ENCODE results near the gene SMIM11.

Gene SMIM11

DNA sequence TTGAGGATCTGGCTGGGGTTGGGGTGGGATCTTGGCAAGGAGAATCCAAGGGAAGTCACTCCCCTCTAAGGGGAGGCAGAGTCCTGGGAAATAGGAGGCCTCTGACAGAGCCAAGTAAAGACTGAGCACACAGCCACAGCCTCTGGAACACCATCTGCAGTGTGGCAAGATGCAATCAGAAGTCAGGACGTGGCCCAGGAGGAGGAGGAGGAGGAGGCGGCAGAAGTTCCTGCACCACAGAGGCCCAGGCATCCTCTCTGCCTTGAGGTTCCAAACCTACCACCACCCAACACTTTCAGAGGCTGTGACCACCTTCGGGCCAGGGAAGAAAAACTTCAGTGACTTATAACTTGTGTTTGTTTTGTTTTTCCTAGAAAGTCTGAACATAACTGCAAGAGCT lies 35.2 kb upstream of the SMIM11 start:
- Histone ChIP-seq H3K9ac (ENCODE audit: low read depth in 1 of 2, low read length in 2 of 2) (no peak overlapping the region), H3K27me3 (ENCODE audit: control insufficient read depth in 1 of 2, insufficient read depth in 2 of 2, low read length in 2 of 2) (no peaks in the 10 kb centered on the region), H3K9me3 (ENCODE audit: control insufficient read depth in 1 of 2, low read length in 2 of 2) (no peaks in the 10 kb centered on the region), H3K4me1 (ENCODE audit: control insufficient read depth in 1 of 2, insufficient read depth in 2 of 2, low read length in 2 of 2) (peaks cover 7 to 9% of the 10 kb centered on the region in 2 donors), H3K36me3 (ENCODE audit: control insufficient read depth in 1 of 2, insufficient read depth in 2 of 2, low read length in 2 of 2) (no peaks in the 10 kb centered on the region), H3K4me3 (ENCODE audit: low read depth in 1 of 2, low read length in 2 of 2) (no peak overlapping the region), H3K27ac (ENCODE audit: low read depth, low read length) (no peak overlapping the region)

- no peaks in the 10 kb centered on the region for H3K9me3 ChIP-seq (ENCODE audit: control insufficient read depth in 1 of 2, low read length in 2 of 2)
- no peak overlapping the region for H3K9ac ChIP-seq (ENCODE audit: low read depth in 1 of 2, low read length in 2 of 2)
- no peaks in the 10 kb centered on the region for H3K4me1 ChIP-seq (ENCODE audit: control insufficient read depth in 1 of 2, insufficient read depth in 2 of 2, low read length in 2 of 2)
- H3K27ac ChIP-seq (ENCODE audit: low read depth, low read length): no peak overlapping the region
- H3K4me3 ChIP-seq (ENCODE audit: low read depth in 1 of 2, low read length in 2 of 2): no peak overlapping the region
- no peaks in the 10 kb centered on the region for H3K27me3 ChIP-seq (ENCODE audit: control insufficient read depth in 1 of 2, insufficient read depth in 2 of 2, low read length in 2 of 2)
- no peaks in the 10 kb centered on the region for H3K36me3 ChIP-seq (ENCODE audit: control insufficient read depth in 1 of 2, insufficient read depth in 2 of 2, low read length in 2 of 2)
Observed at GRCh38 chr21:34342476-34342875, 32.8 kb upstream of the SMIM11 start.

GRCh38 chr21:34343347-34343746 lies 32.0 kb upstream of the SMIM11 start:
- H3K9me3 ChIP-seq (ENCODE audit: control insufficient read depth in 1 of 2, low read length in 2 of 2): no peaks in the 10 kb centered on the region
- no peak overlapping the region for H3K27ac ChIP-seq (ENCODE audit: low read depth, low read length)
- no peaks in the 10 kb centered on the region for H3K27me3 ChIP-seq (ENCODE audit: control insufficient read depth in 1 of 2, insufficient read depth in 2 of 2, low read length in 2 of 2)
- no peaks in the 10 kb centered on the region for H3K36me3 ChIP-seq (ENCODE audit: control insufficient read depth in 1 of 2, insufficient read depth in 2 of 2, low read length in 2 of 2)
- no peak overlapping the region for H3K4me3 ChIP-seq (ENCODE audit: low read depth in 1 of 2, low read length in 2 of 2)
- no peak overlapping the region for H3K9ac ChIP-seq (ENCODE audit: low read depth in 1 of 2, low read length in 2 of 2)
- H3K4me1 ChIP-seq (ENCODE audit: control insufficient read depth in 1 of 2, insufficient read depth in 2 of 2, low read length in 2 of 2): no peaks in the 10 kb centered on the region

DNA sequence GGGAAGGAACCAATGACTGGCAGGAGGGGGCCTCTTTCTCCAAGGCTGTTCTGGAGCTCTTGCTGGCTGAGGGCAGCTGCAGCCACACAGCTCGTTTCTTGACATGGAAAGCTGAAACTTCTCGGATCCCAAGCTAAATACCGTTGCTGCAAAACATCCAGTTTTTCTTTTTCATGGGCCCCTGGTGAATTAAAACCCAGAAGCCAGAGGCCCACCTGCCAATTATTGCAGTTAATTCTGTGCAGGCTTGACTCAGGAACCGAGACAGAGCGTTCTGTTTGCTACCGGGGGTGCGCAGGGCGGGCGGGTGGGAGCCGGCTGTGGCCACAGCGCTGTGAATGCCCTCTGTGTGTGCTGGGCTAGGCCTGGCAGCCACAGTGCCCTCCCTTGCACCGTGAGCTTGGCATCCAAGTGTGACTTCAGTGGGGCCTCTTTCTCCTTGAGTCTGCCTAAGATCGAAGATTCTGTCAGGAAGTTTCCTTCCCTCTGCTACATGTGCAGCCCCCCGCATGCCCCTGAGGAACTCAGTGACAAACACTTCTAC lies 31.4 kb upstream of the SMIM11 start:
- Histone ChIP-seq H3K4me1 (ENCODE audit: control insufficient read depth in 1 of 2, insufficient read depth in 2 of 2, low read length in 2 of 2) (no peaks in the 10 kb centered on the region), H3K36me3 (ENCODE audit: control insufficient read depth in 1 of 2, insufficient read depth in 2 of 2, low read length in 2 of 2) (no peaks in the 10 kb centered on the region), H3K4me3 (ENCODE audit: low read depth in 1 of 2, low read length in 2 of 2) (no peak overlapping the region), H3K27ac (ENCODE audit: low read depth, low read length) (no peak overlapping the region), H3K27me3 (ENCODE audit: control insufficient read depth in 1 of 2, insufficient read depth in 2 of 2, low read length in 2 of 2) (no peaks in the 10 kb centered on the region), H3K9ac (ENCODE audit: low read depth in 1 of 2, low read length in 2 of 2) (no peak overlapping the region), H3K9me3 (ENCODE audit: control insufficient read depth in 1 of 2, low read length in 2 of 2) (no peaks in the 10 kb centered on the region)

DNA sequence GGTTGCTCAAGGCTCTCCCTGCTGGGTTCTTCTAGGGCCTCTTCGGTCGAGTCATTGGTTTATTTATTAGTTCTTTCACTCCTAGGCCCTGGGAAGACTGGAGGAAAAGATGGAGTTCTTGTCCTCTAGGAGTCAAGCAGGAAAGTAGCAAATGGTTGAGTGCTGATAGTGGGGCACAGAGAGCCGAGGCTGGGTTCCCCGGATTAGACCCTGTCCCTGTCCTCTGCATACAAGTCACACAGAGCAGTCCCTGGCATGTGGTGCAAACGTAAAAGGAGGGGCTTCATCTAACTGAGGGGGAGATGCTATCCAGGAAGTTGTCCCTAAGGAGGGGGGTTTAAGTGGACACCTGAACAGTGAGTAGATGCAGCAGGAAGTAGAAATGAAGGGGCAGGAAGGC lies 30.7 kb upstream of the SMIM11 start:
- no peaks in the 10 kb centered on the region for H3K36me3 ChIP-seq (ENCODE audit: control insufficient read depth in 1 of 2, insufficient read depth in 2 of 2, low read length in 2 of 2)
- H3K27ac ChIP-seq (ENCODE audit: low read depth, low read length): no peak overlapping the region
- no peaks in the 10 kb centered on the region for H3K4me1 ChIP-seq (ENCODE audit: control insufficient read depth in 1 of 2, insufficient read depth in 2 of 2, low read length in 2 of 2)
- H3K9me3 ChIP-seq (ENCODE audit: control insufficient read depth in 1 of 2, low read length in 2 of 2): no peaks in the 10 kb centered on the region
- H3K4me3 ChIP-seq (ENCODE audit: low read depth in 1 of 2, low read length in 2 of 2): no peak overlapping the region
- H3K9ac ChIP-seq (ENCODE audit: low read depth in 1 of 2, low read length in 2 of 2): no peak overlapping the region
- no peaks in the 10 kb centered on the region for H3K27me3 ChIP-seq (ENCODE audit: control insufficient read depth in 1 of 2, insufficient read depth in 2 of 2, low read length in 2 of 2)

GRCh38 chr21:34345091-34345871 lies 30.0 kb upstream of the SMIM11 start:
- H3K4me3 ChIP-seq (ENCODE audit: low read depth in 1 of 2, low read length in 2 of 2): no peak overlapping the region

GRCh38 chr21:34345892-34346291 lies 29.4 kb upstream of the SMIM11 start:
- Histone ChIP-seq H3K4me3 (ENCODE audit: low read depth in 1 of 2, low read length in 2 of 2) (no peak overlapping the region), H3K27ac (ENCODE audit: low read depth, low read length) (no peak overlapping the region), H3K4me1 (ENCODE audit: control insufficient read depth in 1 of 2, insufficient read depth in 2 of 2, low read length in 2 of 2) (no peaks in the 10 kb centered on the region)

More at GRCh38 chr21:34345091-34345871, 30.0 kb upstream of the SMIM11 start:
- Histone ChIP-seq H3K4me1 (ENCODE audit: control insufficient read depth in 1 of 2, insufficient read depth in 2 of 2, low read length in 2 of 2) (no peaks in the 10 kb centered on the region), H3K27ac (ENCODE audit: low read depth, low read length) (no peak overlapping the region), H3K9ac (ENCODE audit: low read depth in 1 of 2, low read length in 2 of 2) (no peak overlapping the region), H3K36me3 (ENCODE audit: control insufficient read depth in 1 of 2, insufficient read depth in 2 of 2, low read length in 2 of 2) (no peaks in the 10 kb centered on the region), H3K9me3 (ENCODE audit: control insufficient read depth in 1 of 2, low read length in 2 of 2) (no peaks in the 10 kb centered on the region), H3K27me3 (ENCODE audit: control insufficient read depth in 1 of 2, insufficient read depth in 2 of 2, low read length in 2 of 2) (no peaks in the 10 kb centered on the region)

GRCh38 chr21:34348890-34349519 lies 26.3 kb upstream of the SMIM11 start:
- H3K36me3 ChIP-seq (ENCODE audit: control insufficient read depth in 1 of 2, insufficient read depth in 2 of 2, low read length in 2 of 2): no peaks in the 10 kb centered on the region
- H3K4me3 ChIP-seq (ENCODE audit: low read depth in 1 of 2, low read length in 2 of 2): no peak overlapping the region
- no peaks in the 10 kb centered on the region for H3K9me3 ChIP-seq (ENCODE audit: control insufficient read depth in 1 of 2, low read length in 2 of 2)
- H3K27me3 ChIP-seq (ENCODE audit: control insufficient read depth in 1 of 2, insufficient read depth in 2 of 2, low read length in 2 of 2): no peaks in the 10 kb centered on the region
- no peak overlapping the region for H3K9ac ChIP-seq (ENCODE audit: low read depth in 1 of 2, low read length in 2 of 2)
- H3K27ac ChIP-seq (ENCODE audit: low read depth, low read length): no peak overlapping the region
- H3K4me1 ChIP-seq (ENCODE audit: control insufficient read depth in 1 of 2, insufficient read depth in 2 of 2, low read length in 2 of 2): no peaks in the 10 kb centered on the region

More at GRCh38 chr21:34345892-34346291, 29.4 kb upstream of the SMIM11 start:
- Histone ChIP-seq H3K9ac (ENCODE audit: low read depth in 1 of 2, low read length in 2 of 2) (no peak overlapping the region), H3K9me3 (ENCODE audit: control insufficient read depth in 1 of 2, low read length in 2 of 2) (no peaks in the 10 kb centered on the region), H3K27me3 (ENCODE audit: control insufficient read depth in 1 of 2, insufficient read depth in 2 of 2, low read length in 2 of 2) (no peaks in the 10 kb centered on the region), H3K36me3 (ENCODE audit: control insufficient read depth in 1 of 2, insufficient read depth in 2 of 2, low read length in 2 of 2) (no peaks in the 10 kb centered on the region)

DNA sequence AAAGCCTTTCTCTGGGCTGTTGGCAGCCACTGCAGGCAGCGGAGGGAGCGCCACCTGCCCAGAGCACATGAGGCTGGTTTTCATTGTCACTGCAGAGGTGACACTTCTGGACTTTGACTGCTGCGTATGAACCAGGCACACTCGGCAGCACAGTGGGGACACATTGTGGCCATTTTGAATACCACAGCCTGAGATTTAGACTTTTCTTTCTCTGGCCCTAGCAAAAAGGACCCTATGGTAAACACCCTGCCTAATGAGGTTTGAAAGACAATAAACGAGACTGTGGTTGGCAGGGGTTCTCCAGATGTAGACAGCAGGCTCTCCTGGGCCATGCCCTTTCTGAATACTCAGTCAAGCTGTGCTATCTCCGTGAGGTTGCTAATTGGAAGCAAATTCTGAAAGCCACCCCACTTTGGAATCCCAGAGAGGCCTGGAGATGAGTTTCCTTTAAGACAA lies 23.5 kb upstream of the SMIM11 start:
- Histone ChIP-seq H3K9me3 (ENCODE audit: control insufficient read depth in 1 of 2, low read length in 2 of 2) (no peaks in the 10 kb centered on the region), H3K27me3 (ENCODE audit: control insufficient read depth in 1 of 2, insufficient read depth in 2 of 2, low read length in 2 of 2) (no peaks in the 10 kb centered on the region), H3K4me1 (ENCODE audit: control insufficient read depth in 1 of 2, insufficient read depth in 2 of 2, low read length in 2 of 2) (no peaks in the 10 kb centered on the region), H3K4me3 (ENCODE audit: low read depth in 1 of 2, low read length in 2 of 2) (no peak overlapping the region), H3K36me3 (ENCODE audit: control insufficient read depth in 1 of 2, insufficient read depth in 2 of 2, low read length in 2 of 2) (no peaks in the 10 kb centered on the region), H3K9ac (ENCODE audit: low read depth in 1 of 2, low read length in 2 of 2) (no peak overlapping the region), H3K27ac (ENCODE audit: low read depth, low read length) (no peak overlapping the region)

- H3K4me3 ChIP-seq (ENCODE audit: low read depth in 1 of 2, low read length in 2 of 2): no peak overlapping the region
- peaks cover 3% of the 10 kb centered on the region in 2 donors for H3K27me3 ChIP-seq (ENCODE audit: control insufficient read depth in 1 of 2, insufficient read depth in 2 of 2, low read length in 2 of 2)
- no peaks in the 10 kb centered on the region for H3K4me1 ChIP-seq (ENCODE audit: control insufficient read depth in 1 of 2, insufficient read depth in 2 of 2, low read length in 2 of 2)
- no peaks in the 10 kb centered on the region for H3K9me3 ChIP-seq (ENCODE audit: control insufficient read depth in 1 of 2, low read length in 2 of 2)
- no peak overlapping the region for H3K9ac ChIP-seq (ENCODE audit: low read depth in 1 of 2, low read length in 2 of 2)
- no peak overlapping the region for H3K27ac ChIP-seq (ENCODE audit: low read depth, low read length)
- no peaks in the 10 kb centered on the region for H3K36me3 ChIP-seq (ENCODE audit: control insufficient read depth in 1 of 2, insufficient read depth in 2 of 2, low read length in 2 of 2)
Observed at GRCh38 chr21:34352556-34352955, 22.8 kb upstream of the SMIM11 start.

All from duodenal mucosa (tissue), 2 donors.